DMS153 treated with DMSO at 0.1 percent for 48 hours (cell line): Measurements from ENCODE around the gene KCNV2.
A peak's percentile ranks its signal among the peaks of the same experiment; 100 is the strongest.

Experiments
- DNase-seq: peaks from one replicate; lab custom pipeline; 2025; ENCODE audit not compliant: unreplicated experiment; lab: John Stamatoyannopoulos, UW

The KCNV2 gene

DNA sequence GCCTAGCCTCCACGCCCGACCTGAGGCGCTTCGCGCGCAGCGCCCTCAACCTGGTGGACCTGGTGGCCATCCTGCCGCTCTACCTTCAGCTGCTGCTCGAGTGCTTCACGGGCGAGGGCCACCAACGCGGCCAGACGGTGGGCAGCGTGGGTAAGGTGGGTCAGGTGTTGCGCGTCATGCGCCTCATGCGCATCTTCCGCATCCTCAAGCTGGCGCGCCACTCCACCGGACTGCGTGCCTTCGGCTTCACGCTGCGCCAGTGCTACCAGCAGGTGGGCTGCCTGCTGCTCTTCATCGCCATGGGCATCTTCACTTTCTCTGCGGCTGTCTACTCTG, 1.4 kb downstream of the KCNV2 start:
- DNase-seq, result no peak

DNA sequence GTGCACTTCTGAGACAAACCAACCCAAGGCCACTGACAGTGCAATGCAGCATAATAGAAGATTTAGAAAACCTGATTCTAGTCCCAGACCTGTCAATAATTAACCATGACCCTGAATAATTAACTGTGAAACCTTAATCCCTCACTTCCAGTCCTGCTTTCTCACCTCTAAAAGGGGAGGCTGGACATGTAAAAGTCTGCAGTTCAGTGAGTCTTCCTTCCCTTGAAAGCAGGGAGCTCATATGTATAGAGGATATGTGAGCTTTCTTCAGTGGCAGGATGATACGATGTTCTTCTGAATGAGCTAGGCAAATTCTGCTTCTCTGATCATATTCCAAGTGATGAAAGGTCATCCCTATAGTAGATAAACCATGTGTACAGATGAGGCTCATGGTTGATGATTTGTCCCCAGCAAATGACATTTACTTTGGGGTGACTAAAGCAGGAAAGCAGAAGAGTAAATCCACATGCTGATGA, 2.9 kb downstream of the KCNV2 start:
- DNase-seq, result no peak

DNA sequence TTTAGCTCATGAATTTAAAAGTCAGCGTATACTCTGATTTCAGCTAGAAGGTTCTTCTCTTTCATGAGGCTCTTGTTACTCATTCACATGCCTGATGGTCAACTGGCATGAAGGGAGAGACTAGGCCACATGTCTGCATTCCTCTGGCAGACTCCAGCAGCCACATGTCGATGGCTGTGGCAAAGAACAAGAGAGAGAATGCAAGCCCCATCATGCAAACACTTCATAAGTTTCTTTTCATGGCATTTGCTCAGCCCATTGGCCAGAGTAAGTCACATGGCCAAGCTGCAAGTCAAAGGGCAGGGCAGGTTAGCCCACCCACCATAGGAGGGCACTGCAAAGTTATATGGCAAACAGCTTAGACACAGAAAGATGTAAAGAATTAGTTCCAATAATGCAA, 5.4 kb downstream of the KCNV2 start:
- DNase-seq, result no peak

- no peak for DNase-seq
Measured at GRCh38 chr9:2723376-2724065, 6.2 kb downstream of the KCNV2 start.

DNA sequence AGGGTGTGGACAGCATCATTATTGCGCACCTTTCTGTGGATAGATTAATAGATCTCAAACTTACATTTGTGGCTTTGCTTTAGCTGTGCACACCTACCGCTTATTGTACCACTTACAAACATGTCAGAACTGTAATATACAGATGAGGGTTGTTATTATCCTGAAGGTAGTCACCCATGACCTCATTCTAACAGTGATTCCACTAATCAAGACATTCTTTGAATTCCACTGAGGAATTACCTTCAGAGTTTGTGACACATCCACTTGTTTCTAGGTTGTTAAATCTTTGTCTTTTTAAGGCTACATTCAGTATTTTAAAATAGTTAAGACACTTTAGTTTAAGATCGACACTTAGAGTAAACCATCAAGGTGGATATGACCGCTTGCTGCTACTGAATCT, 7.8 kb downstream of the KCNV2 start:
- no peak for DNase-seq

DNA sequence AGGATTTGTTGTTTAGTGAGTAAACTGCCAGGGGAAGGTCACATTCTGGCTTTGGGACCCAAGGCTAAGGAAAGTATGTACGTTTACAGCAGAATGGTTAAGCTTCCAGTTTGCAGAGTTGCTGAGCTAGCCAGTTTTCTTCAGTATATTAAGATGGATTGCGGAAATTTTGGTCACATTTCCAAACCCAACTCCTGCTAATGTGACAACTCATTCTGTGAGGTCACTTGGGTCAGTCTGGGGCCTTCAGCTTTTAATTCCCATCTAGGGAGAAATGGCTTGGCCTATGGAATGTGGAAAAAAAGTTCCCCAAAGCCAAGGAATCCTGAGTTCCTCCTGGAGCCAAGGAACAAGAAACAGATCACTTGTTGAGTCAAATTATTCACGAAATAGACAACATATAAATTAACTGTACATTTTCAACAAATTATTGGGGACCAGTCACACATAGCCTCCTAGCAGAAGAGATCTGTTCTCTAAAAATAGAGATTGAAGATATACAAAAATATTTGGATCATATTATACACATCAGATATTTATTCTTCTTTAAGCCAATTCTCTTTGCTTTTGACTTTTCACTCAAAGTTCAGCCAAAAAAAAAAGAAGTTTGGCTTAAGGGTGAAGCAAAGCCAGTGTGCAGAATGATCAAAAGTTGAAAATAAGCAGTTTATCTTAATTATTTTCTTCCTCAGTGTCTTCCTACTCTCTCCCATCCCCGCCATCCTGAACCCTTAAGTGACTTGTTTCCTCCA, 8.8 kb downstream of the KCNV2 start:
- DNase-seq, result no peak

GRCh38 chr9:2726650-2727340, 9.5 kb downstream of the KCNV2 start:
- no peak for DNase-seq

DNA sequence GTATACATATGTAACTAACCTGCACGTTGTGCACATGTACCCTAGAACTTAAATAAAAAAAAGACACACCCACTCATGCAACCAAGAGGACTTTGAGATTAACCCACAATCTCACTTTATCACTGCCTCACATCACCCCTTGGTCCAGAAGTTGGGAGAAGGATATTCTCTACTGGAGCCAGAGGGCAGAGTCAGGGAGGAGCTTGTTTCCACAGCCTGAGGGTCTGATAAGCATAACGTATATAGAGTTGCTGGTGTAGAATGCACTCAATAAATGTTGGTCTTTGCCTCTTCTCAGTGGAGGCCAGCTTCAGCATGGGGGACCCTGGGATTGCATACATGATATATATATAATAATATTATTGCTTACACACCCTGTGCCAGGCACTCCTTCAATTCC, 10.1 kb downstream of the KCNV2 start:
- DNase-seq, result no peak

- DNase-seq, result peak; percentile 43
Measured at GRCh38 chr9:2727966-2728613, 10.8 kb downstream of the KCNV2 start.

DNA sequence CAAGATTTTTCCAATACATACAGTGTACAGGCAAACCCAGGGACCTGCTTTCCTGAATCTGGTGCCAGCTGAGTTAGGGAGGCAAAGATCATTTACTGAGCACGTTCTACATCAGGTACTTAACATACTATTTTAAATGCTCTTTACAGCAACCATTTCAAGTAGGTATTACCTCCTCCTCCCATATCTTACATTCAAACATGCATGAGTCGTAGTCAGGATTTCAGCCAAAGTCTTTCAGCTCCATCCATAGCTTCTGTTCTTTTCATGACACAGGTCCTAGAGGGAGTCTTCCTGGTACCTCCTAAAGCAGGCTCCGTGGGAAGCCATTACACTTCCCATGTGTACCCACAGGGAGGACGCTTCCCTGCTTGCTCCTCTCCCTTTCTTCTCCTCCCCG, 11.7 kb downstream of the KCNV2 start:
- no peak for DNase-seq

- no peak for DNase-seq
Measured at GRCh38 chr9:2729721-2730120, 12.4 kb downstream of the KCNV2 start.

- no peak for DNase-seq
Measured at GRCh38 chr9:2730971-2731370, 13.7 kb downstream of the KCNV2 start.

- no peak for DNase-seq
Measured at GRCh38 chr9:2732492-2732891, 15.2 kb downstream of the KCNV2 start.

DNA sequence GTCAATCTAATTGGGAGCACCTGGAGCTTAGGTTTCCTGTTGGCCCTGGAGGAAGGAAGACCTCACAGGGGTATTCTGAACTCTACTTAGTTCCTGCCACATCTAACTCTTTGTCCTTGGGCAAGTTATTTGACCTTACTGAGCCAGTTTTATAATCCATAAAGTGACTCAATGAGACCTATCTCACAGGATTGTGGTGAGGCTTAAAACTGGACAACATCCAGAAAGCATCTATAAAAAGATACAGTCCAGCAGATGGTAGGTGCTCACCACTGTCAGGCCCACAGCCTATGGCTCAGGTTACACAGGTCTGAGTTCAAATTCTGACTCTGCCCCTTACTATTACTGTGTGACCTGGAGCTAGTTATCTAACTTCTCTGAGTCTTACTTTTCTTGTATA, 23.3 kb downstream of the KCNV2 start:
- no peak for DNase-seq

DNA sequence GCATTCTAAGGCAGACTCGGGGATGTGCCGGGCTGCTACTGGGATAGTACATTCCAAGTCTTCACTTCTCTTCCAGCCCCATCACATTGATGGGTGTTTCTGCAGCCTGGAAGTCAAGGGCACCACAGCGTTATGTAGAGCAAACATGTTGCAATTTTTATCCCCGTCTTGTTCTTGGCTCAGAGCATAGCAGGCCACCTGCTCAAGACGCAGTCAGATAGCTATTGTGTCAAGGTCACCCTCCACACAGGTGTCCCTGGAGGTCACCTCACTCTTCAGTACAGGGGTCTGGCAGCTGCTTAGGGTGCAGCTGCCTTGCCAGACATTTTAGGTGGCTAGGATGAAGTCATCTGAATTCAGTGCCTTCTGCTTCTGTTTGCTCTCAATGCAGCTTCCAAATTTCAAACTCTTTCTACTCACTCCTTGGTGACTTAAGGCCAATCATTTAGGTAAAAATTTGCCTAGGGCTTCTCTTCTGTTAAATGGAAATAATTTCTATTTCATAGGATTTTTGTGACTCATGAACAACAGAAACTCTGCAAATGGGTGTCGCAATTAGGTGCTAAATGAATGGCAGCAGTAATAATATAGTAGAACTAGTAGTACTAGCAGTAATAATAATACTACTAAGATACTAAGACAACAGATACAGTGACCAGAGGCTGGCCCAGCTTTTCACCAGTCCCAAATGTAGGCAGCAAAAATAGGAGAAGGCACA, 24.3 kb downstream of the KCNV2 start:
- no peak for DNase-seq

GRCh38 chr9:2742214-2742613, 24.9 kb downstream of the KCNV2 start:
- no peak for DNase-seq

DNA sequence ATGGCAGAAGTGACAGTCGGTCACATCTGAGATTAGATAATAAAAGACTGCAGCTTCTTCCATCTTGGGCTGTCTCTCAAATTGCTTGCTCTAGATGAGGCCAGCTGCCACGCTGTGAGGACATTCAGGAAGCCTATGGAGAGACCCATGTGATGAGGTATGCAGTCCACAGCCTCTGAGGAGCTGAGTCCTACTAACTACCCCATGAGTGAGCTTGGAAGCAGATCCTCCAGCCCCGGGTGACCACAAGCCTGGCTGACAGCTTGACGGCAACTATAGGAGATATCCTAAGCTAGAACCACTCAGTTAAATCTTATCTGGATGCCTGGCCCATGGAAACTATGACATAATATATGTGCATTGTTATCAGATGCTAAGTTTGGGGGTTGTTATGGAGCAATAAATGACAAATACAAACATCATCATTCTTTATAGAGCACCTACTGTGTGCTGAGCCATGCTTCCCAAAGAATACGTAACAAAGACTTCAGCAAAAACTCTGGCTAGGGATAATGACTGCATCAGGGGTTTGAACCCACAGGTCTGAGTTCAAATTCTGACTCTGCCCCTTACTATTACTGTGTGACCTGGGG, 26.7 kb downstream of the KCNV2 start:
- no peak for DNase-seq

GRCh38 chr9:2745560-2746380, 28.5 kb downstream of the KCNV2 start:
- DNase-seq, result no peak

- no peak for DNase-seq
Measured at GRCh38 chr9:2749485-2749884, 32.2 kb downstream of the KCNV2 start.

DNA sequence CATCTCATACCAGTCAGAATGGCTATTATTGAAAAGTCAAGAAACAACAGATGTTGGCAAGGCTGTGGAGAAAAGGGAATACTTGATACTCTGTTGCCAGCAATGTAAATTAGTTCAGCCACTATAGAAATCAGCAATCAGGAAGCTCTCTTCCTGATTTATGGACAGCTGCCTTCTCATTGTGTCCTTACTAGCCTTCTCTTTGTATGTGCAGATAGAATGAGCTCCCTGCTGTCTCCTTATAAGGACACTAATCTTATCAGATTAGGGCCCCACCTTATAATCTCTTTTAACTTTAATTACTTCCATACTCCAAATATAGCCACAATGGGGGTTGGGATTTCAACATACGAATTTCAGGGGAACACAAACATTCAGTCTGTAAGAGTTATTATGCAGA, 38.0 kb downstream of the KCNV2 start:
- peak; percentile 44 for DNase-seq
